Stimulated activated CD8-positive, alpha-beta memory T cell treated with anti-CD3 and anti-CD28 coated beads, Interleukin-15, amount 100 ng/mL, for 24 hours (primary cell): Measurements from ENCODE around the gene MYO9B.

Experiments used
- DNase-seq: peaks from one replicate; pipeline ENCODE4 v3.0.0-alpha.2; 2020; ENCODE audit warnings: low read depth

MYO9B gene

DNA sequence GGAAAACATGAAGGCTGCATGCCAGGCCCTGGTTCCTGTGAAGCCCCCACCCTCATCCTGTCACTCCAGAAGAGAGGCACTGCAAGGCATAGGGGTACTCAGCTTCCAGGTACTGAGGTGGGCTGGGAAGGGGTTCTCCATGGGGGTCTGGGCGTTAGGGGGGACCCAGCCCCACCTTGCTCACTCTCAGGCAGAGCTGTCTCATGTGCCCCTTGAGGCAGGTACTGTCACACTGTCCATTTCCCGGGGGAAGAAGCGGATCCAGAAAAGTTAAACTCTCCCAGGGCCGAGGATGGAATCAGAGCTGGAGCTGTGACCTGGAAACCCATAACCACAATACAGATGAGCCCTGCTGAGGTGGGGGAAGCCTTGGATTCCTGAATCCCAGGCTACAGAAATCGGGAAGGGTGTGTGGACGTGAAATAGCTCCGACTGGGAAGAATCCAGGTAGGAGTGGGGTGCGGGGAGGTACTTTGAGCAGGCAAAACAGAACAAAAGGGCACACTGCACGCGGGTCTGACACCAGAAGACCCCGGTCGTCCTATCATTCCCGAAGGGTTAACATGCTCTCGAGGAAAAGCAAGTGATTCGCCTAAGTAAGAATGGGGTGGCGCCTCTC lies 139.0 kb downstream of the MYO9B start:
- no peak for DNase-seq

DNA sequence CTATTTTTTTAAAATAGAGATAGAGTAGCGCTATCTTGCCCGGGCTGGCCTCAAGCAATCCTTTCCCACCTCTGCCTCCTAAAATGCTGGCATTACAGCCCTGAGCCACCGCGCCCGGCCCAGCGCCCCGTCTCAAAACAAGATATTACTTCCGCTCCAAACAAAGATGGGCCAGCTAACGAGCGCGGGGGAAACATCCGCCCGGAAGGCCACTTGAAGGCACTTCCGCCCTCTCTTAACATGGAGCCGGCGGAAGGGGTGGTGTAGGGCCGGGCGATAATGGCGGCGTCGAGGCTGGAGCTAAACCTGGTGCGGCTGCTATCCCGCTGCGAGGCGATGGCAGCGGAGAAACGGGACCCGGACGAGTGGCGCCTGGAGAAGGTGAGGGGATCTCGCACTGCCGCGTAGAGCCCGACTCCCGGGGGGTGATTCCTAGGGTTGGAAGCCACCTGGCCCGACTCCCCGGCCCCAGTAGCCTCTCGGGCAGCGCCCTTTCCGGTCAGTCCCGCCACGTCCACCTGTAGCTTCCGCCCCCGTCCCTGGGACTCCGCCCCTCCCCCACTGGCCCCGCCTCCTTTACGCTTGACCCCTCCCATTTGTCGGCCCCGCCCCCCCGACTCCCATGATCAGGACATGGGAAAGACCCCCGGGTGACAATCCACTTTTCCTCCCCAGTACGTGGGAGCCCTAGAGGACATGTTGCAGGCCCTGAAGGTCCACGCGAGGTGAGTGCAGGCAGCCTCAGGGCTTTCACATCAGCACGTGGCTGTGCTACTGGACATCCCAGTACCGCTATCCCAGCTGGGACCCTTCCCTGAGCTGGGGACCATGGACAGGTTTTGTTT lies 139.8 kb downstream of the MYO9B start, which contains the start of gene USE1:
Gene USE1, plus strand, starts transcription at position 231 of the 845 bp plus-strand sequence. Its CDS starts 49 bp downstream, at position 280.
- DNase-seq, result peak; percentile 69

DNA sequence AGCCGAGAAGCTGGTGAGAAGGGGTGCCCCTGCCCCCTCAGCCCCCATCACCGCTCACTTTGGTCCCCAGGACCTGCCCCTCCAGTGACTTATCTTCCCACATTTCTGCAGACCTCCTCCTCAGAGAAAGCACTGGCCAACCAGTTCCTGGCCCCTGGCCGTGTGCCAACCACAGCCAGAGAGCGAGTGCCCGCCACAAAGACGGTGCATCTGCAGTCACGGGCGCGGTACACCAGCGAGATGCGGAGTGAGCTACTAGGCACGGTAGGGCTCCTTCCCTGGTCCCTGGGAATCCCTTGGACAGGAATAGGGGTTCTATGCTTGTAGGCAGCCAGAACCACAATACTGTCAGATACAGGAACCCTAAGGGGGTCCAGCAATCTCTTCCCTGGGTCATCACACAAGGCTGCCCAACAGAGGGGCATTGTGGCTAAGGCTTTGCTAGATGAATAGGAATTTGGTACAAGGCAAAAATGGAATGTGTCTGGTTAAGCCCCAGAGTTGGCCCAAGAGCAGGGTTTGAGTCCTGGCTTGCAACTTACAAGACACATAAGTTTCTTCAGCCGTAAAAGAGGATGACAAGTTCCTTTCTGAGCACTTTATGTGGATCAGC lies 140.6 kb downstream of the MYO9B start:
- DNase-seq, result no peak

DNA sequence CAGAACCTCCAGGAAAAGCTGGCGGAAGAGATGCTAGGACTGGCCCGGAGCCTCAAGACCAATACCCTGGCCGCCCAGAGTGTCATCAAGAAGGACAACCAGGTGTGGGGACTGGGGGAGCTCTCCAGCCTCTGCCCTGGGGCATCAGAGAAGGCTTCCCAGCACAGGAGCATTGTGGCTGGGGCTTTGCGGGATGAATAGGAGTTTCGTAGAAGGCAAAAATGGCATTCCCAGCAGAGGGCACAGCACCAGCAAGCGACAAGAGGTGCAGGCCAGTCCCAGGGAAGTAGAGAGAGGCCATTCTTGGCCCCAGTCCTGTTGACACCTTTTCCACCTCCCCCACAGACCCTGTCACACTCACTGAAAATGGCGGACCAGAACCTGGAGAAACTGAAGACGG lies 143.7 kb downstream of the MYO9B start:
- no peak for DNase-seq

DNA sequence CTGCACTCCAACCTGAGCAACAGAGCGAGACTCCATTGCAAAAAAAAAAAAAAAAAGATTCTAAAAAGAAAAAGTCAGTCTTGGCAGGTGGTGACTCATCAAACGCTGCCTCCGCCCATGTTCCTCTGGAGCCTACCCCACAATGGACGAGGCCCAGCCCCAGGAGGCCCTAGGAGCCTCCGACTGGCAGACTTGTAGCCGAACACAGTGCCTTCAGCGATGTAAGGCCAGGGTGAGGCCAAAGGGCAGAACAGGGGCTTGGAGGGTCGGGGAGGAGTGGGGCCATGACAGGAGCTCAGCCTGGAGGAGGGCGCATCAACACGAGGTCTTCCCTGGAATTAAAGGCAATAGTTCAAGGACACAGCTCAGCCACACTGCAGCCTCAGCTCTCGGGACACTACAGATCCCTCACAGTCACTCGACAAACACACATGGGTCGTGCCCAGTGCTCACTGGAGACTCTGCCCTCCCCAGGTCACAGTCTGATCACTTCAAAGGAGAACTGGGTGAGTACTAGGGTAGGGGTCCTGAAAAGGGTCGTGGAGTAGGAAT lies 144.7 kb downstream of the MYO9B start:
- no peak for DNase-seq

DNA sequence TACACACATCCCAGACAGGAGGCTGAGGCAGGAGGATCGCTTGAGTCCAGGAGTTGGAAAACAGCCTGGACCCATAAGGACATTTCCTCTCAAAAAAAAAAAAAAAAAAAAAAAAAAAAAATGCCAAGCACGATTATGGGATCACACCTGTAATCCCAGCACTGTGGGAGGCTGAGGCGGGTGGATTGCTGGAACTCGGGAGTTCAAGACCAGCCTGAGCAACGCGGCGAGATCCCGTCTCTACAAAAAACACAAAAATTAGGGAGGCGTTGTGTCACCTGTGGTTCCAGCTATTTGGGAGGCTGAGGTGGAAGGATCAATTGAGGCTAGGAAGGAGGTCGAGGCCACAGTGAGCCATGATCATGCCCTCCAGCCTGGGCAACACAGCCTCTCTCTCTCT lies 149.5 kb downstream of the MYO9B start:
- no peak for DNase-seq

DNA sequence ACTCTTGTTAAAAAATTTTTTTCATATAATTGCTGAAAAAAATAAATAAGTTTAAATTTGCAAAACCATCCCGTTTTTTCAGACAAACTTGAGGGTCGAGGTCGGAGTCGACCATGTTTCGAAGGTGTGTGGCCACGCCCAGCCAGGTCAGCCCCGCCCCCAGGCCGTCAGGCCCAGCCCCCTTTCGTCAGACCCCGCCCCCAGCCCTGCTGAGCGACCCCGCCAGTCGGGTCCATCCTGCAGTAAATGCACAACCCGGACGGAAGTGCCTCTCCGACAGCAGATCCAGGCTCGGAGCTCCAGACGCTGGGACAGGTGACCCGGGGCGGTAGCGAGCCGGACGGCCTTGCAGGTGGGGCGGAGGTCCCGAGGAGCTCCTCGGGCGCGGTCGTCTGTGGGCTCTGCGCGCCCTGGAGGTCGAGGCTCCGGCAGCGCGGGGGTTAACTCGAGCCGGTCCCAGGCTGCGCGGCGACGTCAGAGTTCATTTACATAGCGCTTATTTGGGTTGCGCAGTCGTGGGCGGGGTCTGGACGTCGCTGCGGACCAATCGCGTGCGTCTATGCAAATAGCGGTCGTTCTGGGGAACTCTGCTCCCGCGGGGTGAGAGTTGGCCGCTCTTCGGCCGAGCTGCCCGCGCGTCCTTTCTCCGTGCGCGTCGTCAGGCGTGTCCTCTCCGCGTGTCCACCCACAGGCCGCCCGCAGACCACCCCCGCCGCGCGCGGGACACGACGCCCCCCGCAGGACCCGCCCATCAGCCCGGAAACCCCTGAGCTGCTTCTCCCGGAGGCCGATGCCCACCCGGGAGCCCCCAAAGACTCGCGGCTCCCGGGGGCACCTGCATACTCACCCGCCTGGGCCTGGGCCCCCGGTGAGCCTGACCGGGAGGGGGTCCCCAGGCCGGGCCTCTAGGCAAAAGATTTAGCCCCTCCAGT lies 150.7 kb downstream of the MYO9B start, which contains the start of gene OCEL1:
Gene OCEL1, plus strand, starts transcription at position 225 of the 932 bp plus-strand sequence. Its CDS starts 22 bp downstream, at position 247.
- DNase-seq, result peak; percentile 84

DNA sequence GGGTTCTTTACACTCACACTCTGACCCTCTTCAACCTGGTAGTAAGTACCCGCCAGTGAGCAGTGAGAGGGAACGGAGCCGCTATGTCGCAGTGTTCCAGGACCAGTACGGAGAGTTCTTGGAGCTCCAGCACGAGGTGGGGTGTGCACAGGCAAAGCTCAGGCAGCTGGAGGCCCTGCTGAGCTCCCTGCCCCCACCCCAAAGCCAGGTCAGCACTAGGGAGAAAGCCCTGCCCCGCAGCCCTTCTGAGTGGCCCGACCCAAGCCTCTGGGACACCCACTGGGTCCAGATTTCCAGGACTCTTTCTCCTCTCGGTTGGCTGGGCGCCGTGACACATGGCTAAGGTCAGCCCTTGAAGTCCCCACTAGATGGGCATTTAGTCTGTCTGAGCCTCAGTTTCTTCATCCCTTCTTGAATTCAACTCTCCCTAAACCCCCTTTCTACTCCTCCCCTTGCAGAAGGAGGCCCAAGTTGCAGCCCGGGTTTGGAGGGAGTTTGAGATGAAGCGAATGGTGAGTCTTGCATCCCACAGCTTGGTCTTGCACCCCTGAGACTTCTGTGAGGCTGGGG lies 152.3 kb downstream of the MYO9B start:
- DNase-seq, result no peak

DNA sequence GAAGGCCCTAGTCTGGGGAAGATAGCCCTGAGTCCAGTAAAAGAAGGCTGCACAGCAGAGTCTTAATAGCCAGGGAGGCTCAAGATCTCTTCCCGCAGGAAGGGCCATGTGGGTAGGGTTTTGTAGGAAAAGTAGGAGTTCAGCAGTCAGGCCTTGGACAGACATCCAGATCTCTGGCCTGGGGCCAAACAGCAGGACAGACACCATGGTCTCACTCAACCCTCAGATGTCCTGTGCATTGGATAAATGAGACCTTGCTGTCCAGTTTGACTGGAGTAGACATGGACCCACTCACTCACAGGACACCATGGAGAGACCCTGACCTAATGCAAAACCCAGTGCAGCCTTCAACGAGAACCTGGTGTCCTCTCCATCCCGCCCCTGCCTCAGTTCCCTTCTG lies 154.3 kb downstream of the MYO9B start:
- no peak for DNase-seq

DNA sequence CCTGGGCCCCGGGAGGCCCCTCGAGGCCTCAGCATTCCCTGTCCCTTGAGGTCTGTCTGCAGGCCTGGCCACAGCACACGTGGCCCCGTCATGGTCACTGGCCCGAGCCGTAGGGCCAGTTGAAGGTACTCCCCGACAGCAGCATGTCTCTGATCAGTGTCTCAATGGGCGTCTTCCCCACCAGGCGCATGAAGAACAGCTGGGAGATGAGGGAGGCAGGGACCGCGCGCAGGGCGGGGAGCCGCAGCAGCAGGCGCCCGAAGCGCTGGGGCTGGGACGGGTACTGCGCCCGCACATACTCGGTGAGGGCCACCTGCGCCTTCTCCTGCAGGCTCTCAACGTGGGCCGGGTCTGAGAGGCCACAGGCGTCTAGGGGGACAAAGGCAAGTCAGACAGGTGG lies 156.7 kb downstream of the MYO9B start:
- no peak for DNase-seq

DNA sequence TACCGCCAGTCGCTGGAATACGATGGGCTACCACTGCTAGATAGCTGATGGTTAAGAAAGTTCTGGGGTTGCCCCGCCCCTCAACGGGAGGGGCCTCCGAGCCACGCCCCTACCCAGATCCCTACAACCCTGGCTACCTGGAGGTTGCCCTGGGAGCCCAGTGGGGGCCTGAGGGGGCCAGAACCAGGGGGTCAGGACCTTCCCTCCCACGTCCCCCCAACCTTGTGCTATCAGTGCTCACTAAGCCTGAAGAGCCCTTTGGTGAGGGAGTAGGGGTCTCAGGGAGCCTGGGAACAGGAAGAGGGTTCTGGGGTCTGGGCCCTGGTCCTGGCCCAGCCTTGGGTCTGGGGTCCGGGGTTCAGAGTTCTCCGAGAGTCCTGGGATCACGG lies 159.3 kb downstream of the MYO9B start:
- no peak for DNase-seq

DNA sequence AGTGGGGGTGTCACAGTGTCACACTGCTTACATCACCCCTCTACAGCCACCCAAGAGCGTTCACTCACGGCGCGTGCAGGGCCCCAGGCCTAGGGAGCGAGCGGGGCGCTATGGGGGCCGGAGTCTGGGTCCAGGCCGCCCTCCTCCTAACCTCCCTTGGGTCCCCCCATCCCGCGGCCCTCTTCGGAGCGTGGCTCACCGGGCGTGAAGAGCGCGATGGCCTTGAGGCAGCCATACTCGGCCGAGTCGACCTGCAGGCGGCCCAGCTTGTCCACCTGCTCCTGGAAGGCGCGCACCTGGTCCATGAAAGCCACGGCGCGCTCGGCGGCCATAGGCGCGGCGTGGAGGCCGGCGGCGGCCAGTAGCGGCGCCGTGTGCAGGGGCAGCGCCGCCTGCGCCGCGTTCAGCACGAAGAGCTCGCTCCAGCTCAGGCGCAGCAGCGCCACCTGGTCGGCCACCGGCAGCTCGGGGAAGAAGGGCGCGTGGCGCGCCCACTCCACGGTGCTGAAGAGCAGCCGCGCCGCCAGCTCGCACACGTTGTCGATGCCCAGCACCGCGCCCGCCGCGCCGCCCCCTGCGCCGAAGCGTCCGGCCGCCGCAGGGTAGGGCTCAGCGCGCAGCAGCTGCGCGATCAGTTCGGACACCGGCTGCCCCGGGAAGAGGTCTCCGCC lies 159.9 kb downstream of the MYO9B start:
- DNase-seq, result no peak

DNA sequence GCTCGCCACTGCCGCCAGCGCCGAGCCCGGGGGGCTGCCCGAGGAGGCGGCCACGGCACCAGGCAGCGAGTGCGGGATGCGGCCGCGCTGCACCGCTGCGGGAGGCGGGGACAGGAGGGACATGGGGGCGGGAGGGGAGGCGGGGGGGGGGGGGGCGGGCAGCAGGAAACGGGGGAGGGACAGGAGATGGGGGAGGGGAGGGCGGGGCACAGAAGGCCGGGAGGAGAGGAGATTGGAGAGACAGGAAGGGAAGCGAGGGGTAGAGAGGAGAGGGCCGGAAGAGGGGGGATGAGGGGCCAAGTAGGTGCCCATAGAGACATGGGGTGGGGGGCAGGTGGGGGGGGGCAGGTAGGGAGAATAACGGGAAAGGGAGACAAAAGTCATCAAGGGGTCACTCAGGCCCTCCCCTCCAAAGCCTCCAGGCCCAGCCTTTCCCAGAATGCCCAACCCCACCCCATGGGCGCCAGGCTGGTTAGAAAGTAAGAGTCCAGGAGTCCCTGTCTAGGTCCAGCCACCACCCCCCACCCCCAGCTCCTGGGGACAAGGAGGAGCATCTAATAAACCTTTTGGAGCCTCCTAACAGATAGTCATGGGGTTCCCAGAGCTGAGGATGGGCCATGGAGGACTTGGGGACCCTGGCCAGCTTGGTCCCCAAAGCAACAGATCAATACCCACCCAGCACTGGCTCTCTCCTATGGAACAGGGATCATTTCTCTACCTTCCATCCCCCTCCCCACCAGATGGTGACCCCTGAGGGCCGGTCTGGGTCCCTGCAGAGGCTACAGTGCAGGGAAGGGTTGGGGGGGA lies 160.6 kb downstream of the MYO9B start:
- DNase-seq, result no peak

DNA sequence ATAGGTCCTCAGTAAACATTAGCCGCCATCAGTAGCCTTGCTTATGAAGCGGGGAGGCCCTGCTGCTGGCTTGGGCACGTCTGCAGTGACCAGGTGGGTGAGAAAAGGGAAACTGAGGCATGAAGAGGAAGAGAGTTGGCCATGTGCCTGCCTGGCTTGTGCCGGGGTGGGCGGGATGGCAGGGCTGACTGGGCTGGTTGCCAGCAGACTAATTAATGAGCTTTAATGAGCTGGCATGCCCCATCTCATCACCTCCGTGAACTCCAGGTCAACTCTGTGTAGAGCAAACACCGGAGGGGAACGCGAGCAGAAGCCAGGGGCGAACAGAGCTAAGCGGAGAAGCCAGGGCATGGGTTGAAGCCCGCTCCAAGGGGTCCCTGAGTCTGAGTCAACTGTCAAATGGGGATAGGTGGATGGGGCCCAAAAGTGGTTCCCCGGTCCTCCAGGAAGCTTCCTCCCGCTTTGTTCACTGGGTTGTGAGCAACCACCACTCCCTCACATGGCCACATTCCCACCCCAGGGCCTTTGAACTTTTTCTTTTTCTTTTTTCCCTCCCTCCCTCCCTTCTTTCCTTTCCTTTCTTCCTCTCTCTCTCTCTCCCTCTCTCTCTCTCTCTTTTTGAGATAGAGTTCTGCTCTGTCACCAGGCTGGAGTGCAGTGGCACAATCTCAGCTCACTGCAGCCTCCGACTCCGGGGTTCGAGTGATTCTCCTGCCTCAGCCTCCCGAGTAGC lies 161.4 kb downstream of the MYO9B start:
- no peak for DNase-seq

DNA sequence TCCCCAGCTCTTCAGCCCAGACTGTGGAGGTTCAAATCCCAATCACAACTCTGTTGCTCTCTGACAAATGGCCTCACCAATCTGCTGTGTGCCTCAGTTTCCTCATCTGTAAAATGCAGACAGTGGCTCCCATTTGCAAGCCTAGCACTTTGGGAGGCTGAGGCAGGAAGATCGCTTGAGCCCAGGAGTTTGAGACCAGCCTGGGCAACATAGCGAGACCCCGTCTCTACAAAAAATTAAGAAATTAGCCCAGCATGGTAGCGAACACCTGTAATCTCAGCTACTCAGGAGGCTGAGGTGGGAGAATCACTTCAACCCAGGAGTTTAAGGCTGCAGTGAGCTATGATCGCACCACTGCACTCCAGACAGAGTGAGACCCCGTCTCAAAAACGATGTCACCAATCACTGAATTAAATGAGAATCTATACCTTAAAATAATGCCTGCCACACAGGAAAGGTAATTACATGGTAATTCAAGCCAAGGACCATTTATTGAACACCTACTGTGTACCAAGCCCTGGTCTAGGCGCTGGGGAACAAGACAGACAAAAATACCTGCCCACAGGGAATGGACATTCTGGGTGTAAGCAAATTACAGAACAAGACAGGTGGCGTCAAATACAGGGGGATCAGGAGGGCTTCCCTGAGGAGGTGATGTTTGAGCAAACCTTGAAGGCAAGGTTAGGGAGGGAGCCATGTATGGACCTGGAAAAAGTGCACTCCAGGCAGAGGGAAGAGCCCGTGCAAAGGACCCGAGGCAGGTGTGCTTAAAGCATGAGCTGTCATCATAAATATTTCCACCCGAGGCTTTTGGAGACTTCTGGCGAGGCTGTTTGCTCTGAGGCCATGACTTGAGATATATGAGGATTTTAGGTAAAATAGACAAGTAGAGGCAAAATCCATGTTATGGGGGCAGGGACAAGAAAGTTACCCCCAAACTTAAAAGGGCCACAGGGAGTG lies 162.4 kb downstream of the MYO9B start:
- DNase-seq, result no peak

DNA sequence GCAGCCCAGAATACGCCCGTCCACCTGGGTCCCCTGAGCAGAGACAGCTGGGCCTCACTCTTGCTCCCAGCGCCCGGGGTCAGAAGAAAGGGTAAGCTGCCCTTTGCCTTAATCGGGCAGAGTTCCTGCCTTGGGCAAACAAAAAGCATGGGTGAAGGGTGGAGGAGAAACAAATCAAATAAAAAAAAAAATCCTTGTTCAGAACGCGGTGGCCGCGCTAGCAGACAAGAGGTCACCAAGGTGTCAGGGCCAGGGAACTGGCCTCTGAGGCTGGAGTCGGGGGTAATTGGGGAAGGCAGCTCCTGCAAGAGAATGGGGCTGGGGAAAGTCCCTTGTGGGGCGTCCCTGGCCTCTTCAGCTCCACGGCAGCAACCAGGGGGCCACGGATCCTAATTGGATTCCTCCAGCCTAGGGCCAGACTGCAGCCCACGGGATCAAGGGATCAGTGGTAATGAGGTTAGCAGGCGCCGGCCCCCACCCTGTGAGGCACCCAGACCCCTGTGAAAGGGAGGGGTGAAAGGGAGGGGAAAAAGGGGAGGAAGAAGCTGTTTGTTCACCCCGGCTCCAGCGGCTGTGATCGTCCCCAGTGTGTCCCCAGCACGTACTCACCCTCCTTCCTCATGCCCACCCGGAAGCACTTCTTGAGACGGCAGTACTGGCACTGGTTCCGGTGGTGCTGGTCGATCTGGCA lies 164.6 kb downstream of the MYO9B start:
- DNase-seq, result no peak

DNA sequence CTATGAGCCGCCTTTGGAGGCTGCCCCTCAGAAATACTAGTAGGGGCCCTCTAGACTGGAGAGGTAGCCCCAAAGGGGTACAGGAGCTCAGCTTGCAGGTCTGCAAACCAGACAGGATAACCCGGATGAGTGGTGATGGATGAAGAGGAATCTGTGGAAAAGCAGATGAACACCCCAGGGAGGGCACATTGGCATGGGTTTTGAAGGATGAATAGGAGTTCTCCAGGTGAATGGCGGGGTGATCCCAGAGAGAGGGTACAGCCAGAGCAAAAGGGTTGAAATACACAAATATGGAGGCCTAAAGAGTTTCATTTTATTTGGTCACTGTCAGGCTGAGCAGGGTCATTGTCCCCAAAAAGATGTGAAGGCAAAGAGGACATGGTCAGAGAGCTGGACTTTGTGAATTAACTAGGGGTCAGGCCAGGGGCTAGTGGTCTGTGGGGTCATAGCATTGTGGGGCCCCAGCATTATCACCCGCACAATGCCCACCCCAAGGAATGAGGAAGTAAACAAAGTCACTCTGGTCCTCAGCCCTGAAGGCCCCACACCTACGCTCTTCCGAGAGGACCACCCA lies 165.3 kb downstream of the MYO9B start:
- DNase-seq, result no peak
